Hematopoietic multipotent progenitor cell treated with erythropoietin and hydrocortisone succinate and interleukin-3 and kit ligand, for 15 days (in vitro differentiated cells): Measurements from ENCODE around the gene LRPAP1.
"Not testable (repeated sequence)": the region's sequence is repeated elsewhere in the genome, so short reads cannot be mapped to it uniquely, and the experiment has no call there.

Source experiments
- DNase-seq: peaks from one replicate; pipeline ENCODE4 v3.0.0-alpha.2; 2015; ENCODE audit warnings: low spot score

The LRPAP1 gene, protein sequence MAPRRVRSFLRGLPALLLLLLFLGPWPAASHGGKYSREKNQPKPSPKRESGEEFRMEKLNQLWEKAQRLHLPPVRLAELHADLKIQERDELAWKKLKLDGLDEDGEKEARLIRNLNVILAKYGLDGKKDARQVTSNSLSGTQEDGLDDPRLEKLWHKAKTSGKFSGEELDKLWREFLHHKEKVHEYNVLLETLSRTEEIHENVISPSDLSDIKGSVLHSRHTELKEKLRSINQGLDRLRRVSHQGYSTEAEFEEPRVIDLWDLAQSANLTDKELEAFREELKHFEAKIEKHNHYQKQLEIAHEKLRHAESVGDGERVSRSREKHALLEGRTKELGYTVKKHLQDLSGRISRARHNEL

DNA sequence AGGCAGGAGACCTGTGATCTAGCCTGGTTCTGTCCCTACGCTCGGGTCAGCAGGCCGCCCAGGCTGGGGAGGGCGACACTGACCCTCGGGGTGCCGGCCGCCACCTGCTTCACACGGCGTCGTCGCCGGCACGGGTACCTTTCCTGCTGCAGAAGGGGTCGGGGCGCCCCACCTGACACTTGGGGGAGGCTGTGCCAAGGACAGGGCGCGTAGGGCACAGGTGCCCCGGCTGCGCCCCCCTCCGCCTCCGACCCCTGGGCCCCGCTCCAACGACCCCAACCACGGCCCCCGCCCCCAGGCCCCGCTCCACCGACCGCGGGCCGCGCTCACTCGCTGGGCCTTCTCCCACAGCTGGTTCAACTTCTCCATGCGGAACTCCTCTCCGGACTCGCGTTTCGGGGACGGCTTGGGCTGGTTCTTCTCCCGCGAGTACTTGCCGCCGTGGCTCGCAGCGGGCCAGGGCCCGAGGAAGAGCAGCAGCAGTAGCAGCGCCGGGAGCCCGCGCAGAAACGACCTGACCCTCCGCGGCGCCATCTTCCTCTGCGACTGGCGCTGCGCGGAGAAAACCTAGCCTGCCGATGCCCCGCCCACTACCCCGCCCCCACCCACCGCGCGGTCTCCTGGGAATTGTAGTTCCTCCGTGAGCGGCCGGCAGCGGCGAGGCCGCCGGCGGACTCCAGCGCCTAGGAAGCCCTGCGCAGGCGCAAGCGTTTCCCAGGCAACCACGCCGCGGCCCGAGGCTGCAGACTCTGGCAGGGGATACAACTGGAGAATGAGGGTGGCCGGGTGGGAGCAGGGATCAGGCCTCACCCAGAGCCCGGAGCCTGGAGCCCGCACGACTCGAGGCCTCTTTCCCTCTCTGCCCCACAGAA lies at the start of gene LRPAP1:
Gene LRPAP1 (minus strand): TSS at position 544 of the 872 bp plus-strand sequence. CDS start 10 bp downstream, at position 534.
- peak; percentile 88 for DNase-seq

DNA sequence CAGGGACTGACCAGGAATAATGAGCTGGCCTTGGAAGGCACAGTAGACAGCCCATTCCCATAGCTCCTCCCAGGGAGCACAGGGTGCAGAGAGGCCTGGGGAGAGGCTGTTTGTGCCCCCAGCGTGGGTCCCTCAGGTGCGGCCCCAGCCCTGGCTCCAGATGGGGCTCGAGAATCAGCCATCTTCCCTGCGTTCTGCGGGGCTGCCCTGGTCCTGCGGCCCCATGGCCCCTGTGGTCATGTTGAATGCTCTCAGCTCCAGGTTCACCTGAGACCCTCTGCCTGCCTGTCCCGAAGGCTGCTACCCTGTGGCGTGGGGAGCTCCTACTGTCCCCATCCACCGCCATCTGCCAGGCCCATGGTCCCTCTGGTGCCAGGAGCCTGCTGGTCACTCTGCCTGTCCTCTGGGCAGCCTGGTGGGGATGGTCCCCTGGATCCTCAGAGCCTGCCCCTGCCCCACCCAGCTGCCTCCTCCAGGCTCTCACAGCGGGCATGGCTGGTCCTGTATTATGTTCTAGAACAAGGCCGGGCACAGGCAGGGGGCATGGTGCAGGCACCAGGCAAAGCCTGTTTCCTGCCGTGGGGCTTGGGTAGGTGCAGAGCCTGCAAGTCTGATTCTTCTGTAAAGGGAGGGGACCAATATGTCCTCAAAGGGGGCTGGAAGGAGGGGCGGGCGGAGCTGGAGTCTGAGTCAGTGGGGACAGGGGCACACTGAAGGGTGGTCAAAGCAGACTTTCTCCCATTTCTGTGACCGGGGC lies 49.3 kb upstream of the LRPAP1 start:
- not testable (repeated sequence) for DNase-seq

DNA sequence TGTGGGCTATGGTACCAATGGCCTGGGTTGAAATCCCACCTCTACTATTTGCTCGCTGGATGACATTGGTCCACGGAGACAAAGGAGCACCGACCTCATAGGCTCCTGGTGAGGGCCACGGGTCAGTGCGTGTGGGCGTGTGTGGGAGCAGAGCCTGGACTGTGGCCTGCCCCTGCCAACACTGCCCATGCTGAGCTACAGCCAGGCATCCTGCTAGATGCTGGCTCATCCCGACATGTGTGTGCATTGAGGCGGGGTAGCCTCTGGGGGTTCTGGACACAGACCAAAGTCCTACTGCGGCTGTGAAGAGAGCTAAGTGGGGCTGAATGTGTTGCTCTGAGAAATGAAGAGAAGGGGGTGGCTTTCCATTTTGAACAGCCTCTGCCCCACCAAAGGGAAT lies 48.6 kb upstream of the LRPAP1 start:
- DNase-seq = not testable (repeated sequence)

DNA sequence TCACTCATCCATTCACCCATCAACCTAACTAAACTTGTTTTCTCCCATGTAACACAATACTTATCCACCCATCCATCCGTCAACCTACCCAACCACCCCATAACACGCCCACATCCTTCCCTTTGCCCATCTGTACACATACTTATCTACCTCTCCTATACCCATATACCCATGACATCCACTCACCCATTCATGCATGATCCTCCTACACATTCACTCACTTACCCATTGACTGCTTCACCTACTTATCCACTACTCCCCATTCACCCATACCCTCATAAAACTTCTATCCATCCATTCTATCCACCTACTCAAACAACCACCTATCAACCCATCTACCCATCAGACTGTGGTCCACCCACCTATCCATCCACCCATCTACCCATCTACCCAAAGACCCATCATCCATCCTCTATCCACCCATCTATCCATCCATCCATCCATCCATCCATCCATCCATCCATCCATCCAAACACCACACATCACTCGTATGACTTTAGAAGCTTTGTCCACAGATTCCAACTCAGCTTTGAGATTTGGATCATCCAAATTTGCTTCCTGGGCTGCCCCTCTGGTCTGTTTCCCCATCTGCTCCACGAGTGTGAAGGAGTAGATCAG lies 46.4 kb upstream of the LRPAP1 start:
- DNase-seq = not testable (repeated sequence)

DNA sequence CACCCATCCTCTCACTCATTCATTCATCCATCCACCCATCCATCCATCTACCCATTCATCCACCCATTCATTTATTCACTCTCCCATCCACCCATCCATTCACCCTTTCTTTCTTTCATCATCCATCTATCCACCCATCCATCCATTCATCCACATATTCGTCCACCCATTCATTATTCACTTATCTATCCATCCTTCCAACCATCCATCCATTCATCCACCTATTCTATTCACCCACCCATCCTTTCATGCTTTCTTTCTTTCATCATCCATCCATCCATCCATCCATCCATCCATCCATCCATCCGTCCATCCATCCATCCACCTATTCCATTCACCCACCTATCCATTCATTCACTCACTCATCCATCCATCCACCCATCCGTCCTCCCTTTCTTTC lies 45.8 kb upstream of the LRPAP1 start:
- DNase-seq = not testable (repeated sequence)

DNA sequence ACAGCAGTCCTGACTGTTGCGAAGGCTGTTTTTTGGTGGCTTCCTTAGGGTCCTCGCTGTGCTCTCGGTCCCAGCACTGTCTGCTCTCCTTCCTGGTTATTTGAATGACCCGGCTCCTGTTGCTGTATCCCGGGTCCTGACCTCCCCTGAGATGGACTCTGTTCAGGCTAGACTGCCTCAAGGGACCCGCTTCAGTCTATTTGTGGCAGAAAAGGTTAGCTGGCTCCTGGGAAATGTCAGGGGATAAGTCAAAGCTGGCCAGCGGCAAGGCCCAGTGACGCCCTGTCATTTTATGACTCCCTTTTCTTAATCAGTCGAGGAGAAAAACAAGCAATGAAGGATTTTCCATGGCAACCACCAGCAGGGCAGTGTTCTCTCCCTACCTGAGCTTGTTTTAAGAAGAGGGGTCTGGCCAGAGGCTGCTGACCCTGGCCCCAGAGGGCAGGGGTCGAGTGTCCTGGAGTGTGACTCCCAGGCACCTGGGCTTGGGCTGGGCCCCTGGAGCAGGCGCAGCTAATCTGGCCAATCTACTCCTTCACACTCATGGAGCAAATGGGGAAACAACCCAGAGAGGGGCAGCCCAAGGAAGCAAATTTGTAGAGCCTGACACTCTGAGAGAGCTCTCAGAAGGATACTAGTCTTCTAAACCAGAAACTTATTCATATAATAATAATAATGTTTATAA lies 45.1 kb upstream of the LRPAP1 start:
- not testable (repeated sequence) for DNase-seq

DNA sequence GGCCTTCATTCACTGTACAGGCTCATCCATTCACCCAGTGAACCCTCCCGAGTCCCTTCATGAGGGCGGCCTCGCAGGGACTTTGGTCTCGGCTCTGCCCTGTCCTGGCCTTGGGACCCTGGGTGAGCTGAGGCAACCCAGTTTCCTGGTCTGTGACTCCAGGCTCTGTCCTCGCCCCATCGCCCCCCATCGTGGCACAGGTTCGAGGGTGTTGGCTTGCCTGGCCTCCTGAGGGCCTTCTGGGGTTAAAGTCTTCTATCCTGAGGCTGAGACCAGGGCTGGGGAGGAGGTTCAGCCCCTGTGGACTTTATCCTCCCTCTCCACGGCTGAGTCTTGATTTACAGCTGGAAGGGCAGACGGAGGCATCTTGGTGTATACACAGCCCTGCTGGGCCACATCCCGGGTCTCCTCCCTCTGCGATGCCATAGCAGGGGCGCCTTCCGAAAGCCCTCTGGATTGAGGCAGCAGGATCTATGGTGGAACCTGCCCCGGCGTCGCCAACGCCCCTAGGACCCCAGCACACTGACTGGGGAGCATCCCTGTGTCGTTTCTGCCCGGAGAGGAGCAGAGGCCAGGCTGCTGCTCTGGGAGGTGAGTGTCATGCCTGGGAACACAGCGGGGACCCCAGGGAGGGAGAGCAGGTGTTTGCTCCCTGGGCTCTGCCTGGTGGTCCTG lies 44.4 kb upstream of the LRPAP1 start:
- DNase-seq = not testable (repeated sequence)

DNA sequence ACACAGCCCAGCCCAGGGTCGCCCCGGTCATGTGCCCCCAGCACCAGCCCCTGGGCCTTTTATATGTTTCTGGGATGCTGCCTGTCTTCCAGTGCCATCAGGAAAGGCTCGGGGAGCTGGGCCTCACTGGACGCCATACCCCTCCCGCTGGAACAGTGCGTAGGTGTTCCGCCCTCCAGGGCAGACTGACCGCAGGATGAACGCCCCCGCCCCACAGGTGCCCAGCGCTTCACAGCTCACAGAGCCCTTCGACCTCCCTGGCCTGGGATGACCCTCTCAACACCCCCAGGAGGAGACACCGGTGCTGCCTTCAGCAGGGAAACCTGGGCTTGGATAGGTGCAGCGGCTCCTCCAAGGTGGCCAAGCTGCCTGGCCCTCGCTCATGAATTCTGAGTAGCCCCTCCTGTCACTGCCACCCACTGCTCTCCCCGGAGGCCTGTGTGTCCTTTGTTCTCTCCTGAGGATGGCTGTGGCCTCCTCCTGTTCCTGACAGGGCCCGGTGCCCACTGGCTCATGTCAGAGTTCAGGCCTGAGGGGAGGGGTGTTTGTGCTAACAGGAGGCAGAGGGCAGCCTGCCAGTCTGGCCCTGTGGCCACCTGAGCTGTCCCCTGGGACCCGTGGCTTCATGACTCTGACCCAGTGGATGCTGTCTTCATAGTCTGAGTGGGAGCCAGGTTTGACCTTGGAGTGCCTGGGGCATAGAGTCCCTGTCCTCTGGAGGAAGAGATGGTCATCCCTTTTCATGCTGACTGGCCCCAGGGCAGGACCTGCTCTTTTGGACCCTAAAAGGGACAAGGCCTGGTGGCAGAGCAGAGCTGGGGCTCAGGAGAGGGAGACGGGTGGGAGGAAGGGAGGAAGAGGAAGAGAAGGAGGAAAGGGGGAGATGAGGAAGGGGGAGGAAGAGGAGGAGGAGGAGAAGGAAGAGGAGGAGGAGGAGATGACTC lies 43.5 kb upstream of the LRPAP1 start:
- DNase-seq = not testable (repeated sequence)

DNA sequence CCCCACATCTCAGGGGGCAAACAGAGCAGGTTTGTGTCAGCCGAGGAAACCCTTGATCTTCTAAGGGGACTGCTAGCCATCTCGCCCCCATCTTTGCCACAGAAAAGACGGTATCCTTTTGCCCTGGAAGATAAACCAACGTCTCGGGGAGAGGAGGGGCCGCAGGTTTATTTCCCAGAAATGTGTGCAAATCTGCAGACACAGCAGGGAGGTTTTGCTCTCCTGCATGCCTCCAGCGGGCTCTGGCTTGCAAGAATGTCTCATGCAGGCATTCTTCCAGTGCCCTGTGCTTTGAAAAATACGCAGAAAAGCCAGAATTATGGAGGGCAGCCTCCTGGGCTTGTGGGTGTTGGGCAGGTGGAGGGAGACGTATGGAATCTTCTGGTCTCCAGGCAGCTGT lies 42.6 kb upstream of the LRPAP1 start:
- not testable (repeated sequence) for DNase-seq

DNA sequence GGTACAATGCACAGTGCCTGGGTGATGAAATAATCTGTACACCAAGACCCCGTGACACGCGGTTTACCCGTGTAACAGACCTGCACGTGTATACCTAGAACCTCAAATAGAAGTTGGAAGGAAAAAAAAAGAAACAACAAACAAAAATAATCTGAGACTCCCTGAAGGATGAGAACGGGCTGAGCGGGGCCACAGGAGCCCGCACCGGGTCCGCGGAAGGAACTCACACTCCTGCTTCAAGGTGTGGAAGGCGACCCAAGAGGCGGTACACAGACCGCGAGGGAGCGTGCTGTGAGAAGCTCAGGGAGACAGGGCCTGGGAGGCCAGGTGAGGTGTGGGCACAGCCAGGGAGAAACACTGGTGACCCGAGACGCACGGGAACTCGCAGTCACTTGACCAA lies 42.1 kb upstream of the LRPAP1 start:
- DNase-seq = not testable (repeated sequence)

DNA sequence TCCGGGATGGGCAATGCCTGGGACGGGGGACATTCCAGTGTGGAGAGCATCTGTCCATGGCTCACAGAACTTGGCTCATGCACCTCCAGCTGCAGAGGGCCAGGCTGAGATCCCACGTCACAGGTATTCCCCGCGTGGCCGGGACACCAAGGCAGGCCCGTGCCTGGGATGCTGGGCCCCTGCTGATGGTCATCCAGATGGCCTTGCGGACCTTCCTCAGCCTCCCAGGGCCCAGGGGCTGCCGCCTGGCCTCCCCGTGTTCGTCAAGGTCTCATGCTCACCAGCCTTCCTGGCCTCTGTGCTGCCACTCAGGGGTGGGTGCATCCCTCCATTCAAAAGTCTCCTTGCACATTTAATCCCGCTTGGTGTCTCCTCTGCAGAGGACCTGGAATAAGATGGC lies 40.9 kb upstream of the LRPAP1 start:
- no peak for DNase-seq

DNA sequence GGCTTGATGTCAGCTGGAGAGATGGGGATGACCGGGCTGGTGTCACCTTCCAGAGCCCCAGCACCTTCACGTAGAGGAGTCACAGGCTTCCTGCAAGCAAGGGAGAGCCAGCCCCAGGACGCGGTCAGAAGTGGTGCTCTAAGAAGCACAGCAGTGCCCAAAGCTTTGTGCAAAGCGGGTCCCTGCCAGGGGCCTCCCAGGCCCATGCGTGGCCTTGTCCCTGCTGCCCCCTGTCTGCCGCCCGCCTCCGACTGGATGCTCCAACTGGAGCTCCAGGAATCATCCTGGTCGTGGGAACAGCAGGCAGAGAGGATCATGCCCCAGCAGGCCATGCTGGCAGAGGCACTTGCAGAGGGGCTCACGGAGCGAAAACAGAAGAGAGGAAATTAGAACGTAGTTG lies 40.1 kb upstream of the LRPAP1 start:
- no peak for DNase-seq

DNA sequence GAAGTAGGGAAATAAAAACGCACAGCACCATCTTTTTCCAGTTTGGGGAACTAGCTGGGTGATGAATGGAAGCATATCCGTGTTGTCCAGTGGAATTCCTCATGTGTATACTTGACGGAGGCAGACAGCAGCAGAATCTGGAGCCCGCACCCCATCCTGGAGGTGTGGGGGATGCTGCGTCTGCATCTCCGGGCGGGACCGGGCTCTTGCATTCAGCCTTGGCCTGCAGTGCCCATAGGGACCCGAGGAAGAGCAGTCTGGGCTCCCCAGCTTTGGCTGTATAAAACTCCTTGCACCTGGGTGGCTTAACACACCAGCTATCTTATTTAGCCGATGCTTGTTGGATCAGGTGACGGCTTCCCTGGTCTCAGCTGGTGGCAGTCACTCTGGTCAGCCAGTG lies 39.7 kb upstream of the LRPAP1 start:
- DNase-seq = no peak

DNA sequence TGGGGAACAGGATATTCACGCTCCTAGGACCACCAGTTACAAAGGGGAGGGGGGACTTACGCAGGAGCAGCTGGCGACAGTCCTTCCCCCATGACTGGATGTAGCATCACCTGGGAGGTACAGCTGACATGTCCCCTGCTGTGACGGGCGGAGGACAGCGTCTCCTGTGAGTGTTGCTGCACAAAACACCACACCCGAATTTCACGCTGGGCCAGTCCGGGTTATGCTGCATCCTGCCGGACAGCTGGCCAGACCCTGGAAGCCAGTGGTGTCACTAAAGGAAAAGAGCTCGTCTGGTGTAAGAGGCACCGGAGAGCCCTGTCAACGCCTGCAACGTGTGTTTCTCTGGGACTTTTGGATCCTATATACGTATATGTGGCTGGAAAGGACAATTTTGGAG lies 38.7 kb upstream of the LRPAP1 start:
- not testable (repeated sequence) for DNase-seq

DNA sequence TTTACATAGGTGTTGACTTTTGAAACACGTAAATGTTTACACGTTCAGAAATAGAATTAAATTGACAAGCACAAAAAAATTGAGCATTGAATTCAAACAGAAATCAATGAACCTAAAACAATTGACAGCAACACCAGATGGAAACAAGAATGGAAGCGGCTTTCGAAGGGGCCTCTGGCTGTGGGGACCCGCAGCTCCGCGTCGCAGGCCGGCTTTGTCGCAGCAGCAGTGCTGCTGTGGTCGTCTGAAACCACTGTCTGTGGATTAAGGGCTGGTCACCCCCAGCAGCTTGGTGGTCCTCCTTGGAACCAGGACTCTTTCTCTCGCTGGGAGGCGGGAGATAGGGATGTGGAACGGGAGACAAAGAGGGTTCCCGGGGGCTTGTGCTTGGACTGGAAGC lies 37.4 kb upstream of the LRPAP1 start:
- not testable (repeated sequence) for DNase-seq

DNA sequence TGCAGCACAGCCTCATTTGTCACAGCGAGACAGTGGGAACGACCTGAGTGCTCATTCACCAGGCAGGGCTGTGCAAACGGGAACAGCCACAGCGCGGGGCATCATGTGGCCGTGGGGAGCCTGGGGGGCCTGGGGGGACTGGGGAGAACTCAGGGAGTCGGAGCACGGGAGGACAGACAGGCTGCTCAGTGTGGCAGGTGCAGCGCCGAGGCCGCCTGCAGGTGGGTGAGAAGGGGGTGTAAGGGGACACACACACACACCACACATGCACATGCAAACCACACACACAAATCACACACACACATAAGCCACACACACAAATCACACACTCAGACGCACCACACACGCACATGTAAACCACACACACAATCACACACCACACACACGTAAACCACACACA lies 34.5 kb upstream of the LRPAP1 start:
- DNase-seq = not testable (repeated sequence)

DNA sequence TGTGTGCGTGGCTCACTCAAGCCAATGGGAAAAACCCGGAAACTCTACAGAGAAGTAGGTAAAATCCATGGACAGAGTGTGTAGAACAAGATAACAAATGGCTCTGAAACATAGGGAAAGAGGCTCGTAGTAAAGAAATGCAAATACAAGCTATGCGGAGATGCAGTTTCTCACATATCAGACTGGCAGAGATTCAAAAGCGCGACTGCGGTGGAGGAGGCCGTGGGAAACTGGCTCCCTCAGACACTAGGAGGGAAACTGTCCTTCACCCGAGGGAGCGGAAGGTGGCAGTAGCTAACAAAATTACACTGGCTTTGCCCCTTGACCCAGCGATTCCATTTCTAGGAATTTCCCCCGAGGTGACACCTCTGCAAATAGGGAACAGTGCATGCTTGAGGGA lies 34.1 kb upstream of the LRPAP1 start:
- not testable (repeated sequence) for DNase-seq

DNA sequence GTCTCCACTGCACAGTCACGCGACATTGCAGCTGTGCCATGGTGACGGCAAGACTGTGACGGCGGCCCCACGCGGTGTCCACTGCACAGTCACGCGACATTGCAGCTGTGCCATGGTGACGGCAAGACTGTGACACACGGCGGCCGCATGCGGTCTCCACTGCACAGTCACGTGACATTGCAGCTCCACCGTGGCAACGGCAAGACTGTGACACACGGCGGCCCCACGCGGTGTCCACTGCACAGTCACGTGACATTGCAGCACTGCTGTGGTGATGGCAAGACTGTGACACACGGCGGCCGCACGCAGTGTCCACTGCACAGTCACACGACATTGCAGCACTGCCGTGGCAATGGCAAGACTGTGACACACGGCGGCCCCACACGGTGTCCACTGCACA lies 32.7 kb upstream of the LRPAP1 start:
- not testable (repeated sequence) for DNase-seq

DNA sequence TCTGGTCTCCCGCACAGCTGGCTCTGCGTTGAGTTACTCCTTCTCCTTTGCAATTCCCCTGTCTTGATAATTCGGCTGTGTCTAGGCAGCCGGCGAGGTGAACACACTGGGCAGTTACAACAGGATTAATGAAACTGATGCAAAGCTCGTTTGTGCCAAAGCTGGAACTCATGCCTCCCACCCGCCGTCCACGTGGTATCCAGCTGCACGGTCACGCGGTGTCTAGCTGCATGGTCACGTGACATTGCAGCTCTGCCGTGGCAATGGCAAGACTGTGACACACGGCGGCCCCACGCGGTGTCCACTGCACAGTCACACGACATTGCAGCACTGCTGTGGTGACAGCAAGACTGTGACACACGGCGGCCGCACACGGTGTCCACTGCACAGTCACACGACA lies 31.2 kb upstream of the LRPAP1 start:
- DNase-seq = no peak

DNA sequence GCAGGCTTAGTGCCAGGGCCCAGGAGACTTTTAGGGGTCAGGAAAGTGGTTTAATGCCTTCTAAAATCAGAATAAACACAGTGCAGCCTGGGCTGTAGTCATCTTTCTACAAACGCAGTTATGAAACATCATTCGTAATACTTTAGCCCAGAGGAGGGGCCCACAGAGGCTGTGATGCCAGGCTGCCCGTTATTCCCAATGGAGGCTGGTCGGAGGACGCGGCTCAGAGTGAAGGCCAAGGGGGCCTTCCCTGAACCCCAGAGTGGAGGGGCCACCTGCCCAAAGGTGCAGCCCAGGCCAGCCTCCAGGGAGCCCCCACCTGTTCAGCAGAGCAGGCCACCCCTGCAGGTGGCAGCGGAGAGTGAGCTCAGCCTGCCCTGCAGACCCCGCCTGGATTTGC lies 29.9 kb upstream of the LRPAP1 start:
- not testable (repeated sequence) for DNase-seq
